ENCODE measurements around the gene MYO5A. TPM values are rescaled to one million over a fixed set of nuclear protein-coding genes. Genes with fewer than 3 reads are reported as not detected.

The MYO5A gene
- polyA plus RNA-seq, 1 donor (not counting 4 experiments of a cell fraction or from before 2014, with no cell fraction given) = 53.8 TPM

DNA sequence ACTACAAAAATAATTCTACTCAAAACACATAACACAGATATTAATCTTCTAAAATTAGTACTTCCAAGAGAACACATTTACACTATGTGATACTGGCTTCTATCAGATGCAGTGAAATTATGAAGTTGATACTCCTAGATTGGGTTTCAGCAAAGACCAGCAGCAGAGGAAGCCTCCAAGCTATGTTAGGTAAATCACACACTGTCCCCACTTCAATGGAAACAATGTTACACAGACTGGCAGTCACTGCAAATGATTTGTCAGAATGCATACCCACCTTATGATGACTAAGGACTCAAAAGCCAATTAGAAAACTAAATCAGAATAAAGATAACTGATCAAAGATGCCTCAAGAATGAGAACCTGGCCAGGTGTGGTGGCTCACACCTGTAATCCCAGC, 143.0 kb downstream of the MYO5A start:
- Histone ChIP-seq H3K4me1 (ENCODE audit: control insufficient read depth, extremely low read depth, insufficient read depth, low read length) (no peaks in the 10 kb centered on the region), H3K9ac (ENCODE audit: control insufficient read depth, extremely low read depth, insufficient read depth, low read length) (no peak overlapping the region), H2AFZ (ENCODE audit: control insufficient read depth, low read length) (no peak overlapping the region), H3K9me1 (ENCODE audit: control insufficient read depth, extremely low read depth, insufficient read depth, low read length) (no peaks in the 10 kb centered on the region), H3K4me2 (ENCODE audit: control insufficient read depth, extremely low read depth, insufficient read depth, low read depth, low read length) (no peak overlapping the region), H4K20me1 (ENCODE audit: control insufficient read depth, extremely low read depth, insufficient read depth, low read length) (no peaks in the 10 kb centered on the region), H3K27ac (ENCODE audit: control insufficient read depth, insufficient read depth, low read length) (no peak overlapping the region), H3K4me3 (ENCODE audit: control insufficient read depth in 2 of 3, extremely low read depth in 1 of 3, insufficient read depth in 2 of 3, low read depth in 1 of 3, low read length in 3 of 3) (no peak overlapping the region), H3K79me2 (ENCODE audit: control insufficient read depth, insufficient read depth, low read length) (no peaks in the 10 kb centered on the region), H3K9me3 (ENCODE audit: control insufficient read depth, low read depth, low read length) (no peaks in the 10 kb centered on the region), H3K27me3 (ENCODE audit: control insufficient read depth, extremely low read depth, insufficient read depth, low read length) (no peaks in the 10 kb centered on the region), H3K36me3 (ENCODE audit: control insufficient read depth in 2 of 2, extremely low read depth in 1 of 2, insufficient read depth in 2 of 2, low read length in 2 of 2) (peaks cover 14 to 28% of the 10 kb centered on the region in 2 experiments)
- FAIRE-seq = no peak
- dilution Hi-C loops (cut with MboI; ENCODE audit: extremely low pct_ligation_motif_present, low sequenced_read_pairs) = no loop called here
- no peak for DNase-seq (ENCODE audit: low read depth, low spot score)
- TF ChIP-seq, protein P1, sequence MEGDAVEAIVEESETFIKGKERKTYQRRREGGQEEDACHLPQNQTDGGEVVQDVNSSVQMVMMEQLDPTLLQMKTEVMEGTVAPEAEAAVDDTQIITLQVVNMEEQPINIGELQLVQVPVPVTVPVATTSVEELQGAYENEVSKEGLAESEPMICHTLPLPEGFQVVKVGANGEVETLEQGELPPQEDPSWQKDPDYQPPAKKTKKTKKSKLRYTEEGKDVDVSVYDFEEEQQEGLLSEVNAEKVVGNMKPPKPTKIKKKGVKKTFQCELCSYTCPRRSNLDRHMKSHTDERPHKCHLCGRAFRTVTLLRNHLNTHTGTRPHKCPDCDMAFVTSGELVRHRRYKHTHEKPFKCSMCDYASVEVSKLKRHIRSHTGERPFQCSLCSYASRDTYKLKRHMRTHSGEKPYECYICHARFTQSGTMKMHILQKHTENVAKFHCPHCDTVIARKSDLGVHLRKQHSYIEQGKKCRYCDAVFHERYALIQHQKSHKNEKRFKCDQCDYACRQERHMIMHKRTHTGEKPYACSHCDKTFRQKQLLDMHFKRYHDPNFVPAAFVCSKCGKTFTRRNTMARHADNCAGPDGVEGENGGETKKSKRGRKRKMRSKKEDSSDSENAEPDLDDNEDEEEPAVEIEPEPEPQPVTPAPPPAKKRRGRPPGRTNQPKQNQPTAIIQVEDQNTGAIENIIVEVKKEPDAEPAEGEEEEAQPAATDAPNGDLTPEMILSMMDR (optimal IDR thresholded peaks at IDR 0.05 in 1 of 3, IDR thresholded peaks at IDR 0.05 in 1 of 3, conservative IDR thresholded peaks at IDR 0.05 in 1 of 3; ENCODE audit: extremely low read depth in 1 of 3, insufficient read depth in 2 of 3, low read length in 3 of 3) = no peak
- TF ChIP-seq EZH2 (IDR thresholded peaks at IDR 0.05; ENCODE audit: low read length) = no peak

DNA sequence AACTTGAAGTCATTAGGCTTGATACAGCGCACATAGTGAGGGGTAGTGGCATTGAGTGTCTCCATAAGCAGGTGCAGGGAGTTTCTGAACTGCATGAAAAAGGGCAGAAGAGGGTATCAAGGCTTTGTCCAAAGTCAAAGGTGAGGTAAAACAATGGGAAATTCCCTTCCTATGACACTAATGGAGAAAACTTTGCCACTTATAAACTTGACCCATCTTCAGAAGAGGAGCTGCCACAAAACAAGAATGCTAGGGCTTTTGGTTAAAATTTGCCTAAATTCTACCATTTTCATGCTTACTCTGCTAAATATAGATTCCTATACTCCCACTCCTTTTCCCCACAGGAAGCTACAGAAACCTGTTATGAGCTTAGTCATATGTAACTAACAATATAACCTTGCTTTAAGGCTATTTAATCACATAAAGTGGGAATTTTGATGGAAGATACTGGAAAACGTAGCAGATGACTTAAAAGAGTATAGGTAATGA, 145.5 kb downstream of the MYO5A start:
- FAIRE-seq = no peak
- Histone ChIP-seq H3K4me1 (ENCODE audit: control insufficient read depth, extremely low read depth, insufficient read depth, low read length) (no peaks in the 10 kb centered on the region), H3K79me2 (ENCODE audit: control insufficient read depth, insufficient read depth, low read length) (no peaks in the 10 kb centered on the region), H3K36me3 (ENCODE audit: control insufficient read depth in 2 of 2, extremely low read depth in 1 of 2, insufficient read depth in 2 of 2, low read length in 2 of 2) (peaks cover 20 to 24% of the 10 kb centered on the region in 2 experiments), H3K4me2 (ENCODE audit: control insufficient read depth, extremely low read depth, insufficient read depth, low read depth, low read length) (no peak overlapping the region), H3K27me3 (ENCODE audit: control insufficient read depth, extremely low read depth, insufficient read depth, low read length) (no peaks in the 10 kb centered on the region), H4K20me1 (ENCODE audit: control insufficient read depth, extremely low read depth, insufficient read depth, low read length) (no peaks in the 10 kb centered on the region), H3K4me3 (ENCODE audit: control insufficient read depth in 2 of 3, extremely low read depth in 1 of 3, insufficient read depth in 2 of 3, low read depth in 1 of 3, low read length in 3 of 3) (no peak overlapping the region), H3K27ac (ENCODE audit: control insufficient read depth, insufficient read depth, low read length) (no peak overlapping the region), H3K9ac (ENCODE audit: control insufficient read depth, extremely low read depth, insufficient read depth, low read length) (no peak overlapping the region), H3K9me3 (ENCODE audit: control insufficient read depth, low read depth, low read length) (no peaks in the 10 kb centered on the region), H2AFZ (ENCODE audit: control insufficient read depth, low read length) (no peak overlapping the region), H3K9me1 (ENCODE audit: control insufficient read depth, extremely low read depth, insufficient read depth, low read length) (no peaks in the 10 kb centered on the region)
- dilution Hi-C loops (cut with MboI; ENCODE audit: extremely low pct_ligation_motif_present, low sequenced_read_pairs) = no loop called here
- TF ChIP-seq, protein P1 (optimal IDR thresholded peaks at IDR 0.05 in 1 of 3, IDR thresholded peaks at IDR 0.05 in 1 of 3, conservative IDR thresholded peaks at IDR 0.05 in 1 of 3; ENCODE audit: extremely low read depth in 1 of 3, insufficient read depth in 2 of 3, low read length in 3 of 3) = no peak
- TF ChIP-seq EZH2 (IDR thresholded peaks at IDR 0.05; ENCODE audit: low read length) = no peak
- no peak for DNase-seq (ENCODE audit: low read depth, low spot score)
